Measurements from ENCODE around the gene DELE1. TPM values are rescaled to one million over a fixed set of nuclear protein-coding genes. Genes with fewer than 3 reads are reported as not detected.

Gene DELE1
- total RNA-seq, 1 experiment from 2014 or later, result 67.6 TPM

DNA sequence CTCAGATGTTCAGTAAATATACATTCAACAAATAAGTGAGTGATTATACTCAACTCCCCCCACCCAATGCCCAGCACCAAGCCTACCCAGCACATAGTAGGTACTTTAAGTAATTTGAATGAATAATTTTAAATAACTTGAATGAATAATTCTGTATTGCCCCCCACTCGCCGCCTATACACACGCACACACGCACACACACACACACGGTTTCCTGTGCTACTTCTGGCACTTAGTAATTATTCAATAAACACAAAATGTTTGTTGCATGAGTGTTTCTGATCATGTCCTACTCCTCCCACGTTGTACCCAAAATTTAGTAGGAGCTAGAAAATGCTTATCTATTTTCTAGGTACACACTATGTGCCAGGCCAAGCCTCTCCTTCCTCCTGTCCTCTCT, 18.1 kb downstream of the DELE1 start:
- ChIA-PET CTCF (interaction anchor here (1.3 to 2.6 kb wide), 2 partner anchors 19 to 250 kb away, joined by 3 to 7 read pairs; no protein-coding TSS in a partner anchor), POLR2A (no interaction called here)
- Histone ChIP-seq H3K27me3 (replicated peaks; ENCODE audit: control insufficient read depth, insufficient read depth, low read length) (no peaks in the 10 kb centered on the region), H3K4me1 (no peaks in the 10 kb centered on the region), H3K36me3 (ENCODE audit: control insufficient read depth, insufficient read depth, low read length) (peaks cover under 1% of the 10 kb centered on the region; the same call in 1 of the 2 replicates), H3K4me3 (ENCODE audit: low read depth, low read length) (no peak overlapping the region), H3K9me3 (no peaks in the 10 kb centered on the region)
- Mint-ChIP-seq H3K27me3 (ENCODE audit: insufficient read depth, unreplicated experiment) (no peaks in the 10 kb centered on the region), H3K27ac (ENCODE audit: unreplicated experiment) (no peak overlapping the region), H3K4me3 (ENCODE audit: unreplicated experiment) (no peak overlapping the region), H3K4me1 (ENCODE audit: low read depth, unreplicated experiment) (no peaks in the 10 kb centered on the region), H3K36me3 (ENCODE audit: insufficient read depth, unreplicated experiment) (peaks cover 17% of the 10 kb centered on the region), H3K9me3 (ENCODE audit: unreplicated experiment) (no peaks in the 10 kb centered on the region)
- intact Hi-C loops (cut with micrococcal nuclease; ENCODE audit: unreplicated experiment), result no loop called here
- TF ChIP-seq, protein P1, sequence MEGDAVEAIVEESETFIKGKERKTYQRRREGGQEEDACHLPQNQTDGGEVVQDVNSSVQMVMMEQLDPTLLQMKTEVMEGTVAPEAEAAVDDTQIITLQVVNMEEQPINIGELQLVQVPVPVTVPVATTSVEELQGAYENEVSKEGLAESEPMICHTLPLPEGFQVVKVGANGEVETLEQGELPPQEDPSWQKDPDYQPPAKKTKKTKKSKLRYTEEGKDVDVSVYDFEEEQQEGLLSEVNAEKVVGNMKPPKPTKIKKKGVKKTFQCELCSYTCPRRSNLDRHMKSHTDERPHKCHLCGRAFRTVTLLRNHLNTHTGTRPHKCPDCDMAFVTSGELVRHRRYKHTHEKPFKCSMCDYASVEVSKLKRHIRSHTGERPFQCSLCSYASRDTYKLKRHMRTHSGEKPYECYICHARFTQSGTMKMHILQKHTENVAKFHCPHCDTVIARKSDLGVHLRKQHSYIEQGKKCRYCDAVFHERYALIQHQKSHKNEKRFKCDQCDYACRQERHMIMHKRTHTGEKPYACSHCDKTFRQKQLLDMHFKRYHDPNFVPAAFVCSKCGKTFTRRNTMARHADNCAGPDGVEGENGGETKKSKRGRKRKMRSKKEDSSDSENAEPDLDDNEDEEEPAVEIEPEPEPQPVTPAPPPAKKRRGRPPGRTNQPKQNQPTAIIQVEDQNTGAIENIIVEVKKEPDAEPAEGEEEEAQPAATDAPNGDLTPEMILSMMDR (IDR thresholded peaks at IDR 0.05; ENCODE audit: insufficient read depth in 1 of 2, low read depth in 1 of 2, low read length in 1 of 2, severe bottlenecking in 1 of 2, unreplicated experiment in 1 of 2), result no peak
- DNase-seq, result no peak
- no TSS peak for BruUV-seq (replicated peaks)

DNA sequence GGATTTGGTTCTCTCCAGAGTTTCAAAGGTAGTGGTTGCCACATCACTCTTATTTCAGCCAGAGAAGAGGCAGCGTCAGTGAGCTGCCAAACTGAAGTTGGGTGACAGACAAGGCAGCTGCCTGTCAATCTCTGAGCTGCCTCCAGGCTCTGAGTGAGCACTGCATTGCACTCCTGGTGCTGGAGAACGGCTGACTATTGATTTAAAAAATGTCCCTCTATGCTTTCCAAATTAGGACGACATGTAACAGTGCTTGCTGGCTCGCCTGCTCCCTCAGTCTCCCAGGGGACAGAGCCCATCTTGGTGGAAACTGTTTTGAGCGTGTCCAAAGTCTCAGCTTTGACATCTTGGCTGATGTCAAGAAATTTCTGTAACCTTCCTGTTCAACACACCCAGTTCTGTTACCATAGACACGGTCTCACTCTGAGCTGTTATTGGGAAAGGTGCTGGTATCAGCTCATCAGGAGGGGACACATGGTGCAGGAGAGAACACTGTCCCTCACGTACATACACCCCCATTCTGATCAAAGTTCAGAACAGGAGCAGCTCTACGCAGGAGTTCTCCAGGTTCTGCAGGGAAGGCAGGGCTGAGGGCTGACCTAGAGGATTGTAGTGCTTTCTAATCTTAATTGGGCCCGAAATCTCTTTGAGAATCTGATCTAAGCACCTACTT, 18.6 kb downstream of the DELE1 start:
- no peak overlapping the region for H3K4me3 ChIP-seq (ENCODE audit: low read depth, low read length)
- TF ChIP-seq, protein P1 (IDR thresholded peaks at IDR 0.05; ENCODE audit: insufficient read depth in 1 of 2, low read depth in 1 of 2, low read length in 1 of 2, severe bottlenecking in 1 of 2, unreplicated experiment in 1 of 2), result no peak
- H3K9me3 ChIP-seq, result no peaks in the 10 kb centered on the region
- ChIA-PET CTCF (interaction anchor here (0.7 to 2.6 kb wide), 4 partner anchors 18 to 250 kb away, joined by 3 to 10 read pairs (median 5); no protein-coding TSS in a partner anchor), POLR2A (no interaction called here)
- H3K36me3 ChIP-seq (ENCODE audit: control insufficient read depth, insufficient read depth, low read length), result no peaks in the 10 kb centered on the region; the same call in 1 of the 2 replicates
- H3K27me3 Mint-ChIP-seq (ENCODE audit: insufficient read depth, unreplicated experiment), result no peaks in the 10 kb centered on the region
- H3K36me3 Mint-ChIP-seq (ENCODE audit: insufficient read depth, unreplicated experiment), result peaks cover 11% of the 10 kb centered on the region
- H3K27ac Mint-ChIP-seq (ENCODE audit: unreplicated experiment), result no peak overlapping the region
- no peaks in the 10 kb centered on the region for H3K27me3 ChIP-seq (replicated peaks; ENCODE audit: control insufficient read depth, insufficient read depth, low read length)
- no TSS peak for BruUV-seq (replicated peaks)
- no peaks in the 10 kb centered on the region for H3K9me3 Mint-ChIP-seq (ENCODE audit: unreplicated experiment)
- H3K4me1 Mint-ChIP-seq (ENCODE audit: low read depth, unreplicated experiment), result no peaks in the 10 kb centered on the region
- H3K4me3 Mint-ChIP-seq (ENCODE audit: unreplicated experiment), result no peak overlapping the region
- DNase-seq, result no peak
- intact Hi-C loops (cut with micrococcal nuclease; ENCODE audit: unreplicated experiment), result no loop called here
- H3K4me1 ChIP-seq, result no peaks in the 10 kb centered on the region

GRCh38 chr5:141944076-141944475, 20.4 kb downstream of the DELE1 start:
- Mint-ChIP-seq H3K4me1 (ENCODE audit: low read depth, unreplicated experiment) (no peaks in the 10 kb centered on the region), H3K4me3 (ENCODE audit: unreplicated experiment) (no peak overlapping the region), H3K9me3 (ENCODE audit: unreplicated experiment) (no peaks in the 10 kb centered on the region), H3K36me3 (ENCODE audit: insufficient read depth, unreplicated experiment) (peaks cover 11% of the 10 kb centered on the region), H3K27me3 (ENCODE audit: insufficient read depth, unreplicated experiment) (no peaks in the 10 kb centered on the region), H3K27ac (ENCODE audit: unreplicated experiment) (no peak overlapping the region)
- intact Hi-C loops (cut with micrococcal nuclease; ENCODE audit: unreplicated experiment), result no loop called here
- Histone ChIP-seq H3K36me3 (ENCODE audit: control insufficient read depth, insufficient read depth, low read length) (no peaks in the 10 kb centered on the region), H3K27me3 (replicated peaks; ENCODE audit: control insufficient read depth, insufficient read depth, low read length) (no peaks in the 10 kb centered on the region), H3K9me3 (no peaks in the 10 kb centered on the region), H3K4me3 (ENCODE audit: low read depth, low read length) (no peak overlapping the region), H3K4me1 (no peaks in the 10 kb centered on the region)
- TF ChIP-seq, protein P1 (IDR thresholded peaks at IDR 0.05; ENCODE audit: insufficient read depth in 1 of 2, low read depth in 1 of 2, low read length in 1 of 2, severe bottlenecking in 1 of 2, unreplicated experiment in 1 of 2), result no peak
- no TSS peak for BruUV-seq (replicated peaks)
- POLR2A ChIA-PET, result no interaction called here
- CTCF ChIA-PET, result interaction anchor here (2.3 kb wide), 1 partner anchor 16 kb away, joined by 10 read pairs; no protein-coding TSS in a partner anchor
- no peak for DNase-seq
